Endometrial microvascular endothelial cells (primary cell): ENCODE measurements around the gene ATXN7L2. TPM values are rescaled to one million over a fixed set of nuclear protein-coding genes. Genes with fewer than 3 reads are reported as not detected.
"Not testable (repeated sequence)": the region's sequence is repeated elsewhere in the genome, so short reads cannot be mapped to it uniquely, and the experiment has no call there.

Experiments
- in situ Hi-C: cut with HindIII; loops from 2 replicates; pipeline ENCODE4 v1.10.0; 2017; ENCODE audit warnings: low sequenced_read_pairs, low pct_unique_long_range_greater_than_20kb; ENCODE audit errors: inconsistent ontology term
- total RNA-seq: library from RNA; depleted of rRNA; stranded (reverse); fragments of >200 nt; gene quantifications from one replicate; pipeline ENCODE4 v1.2.3, GENCODE V29; 2015; ENCODE audit errors: inconsistent ontology term

The ATXN7L2 gene, protein sequence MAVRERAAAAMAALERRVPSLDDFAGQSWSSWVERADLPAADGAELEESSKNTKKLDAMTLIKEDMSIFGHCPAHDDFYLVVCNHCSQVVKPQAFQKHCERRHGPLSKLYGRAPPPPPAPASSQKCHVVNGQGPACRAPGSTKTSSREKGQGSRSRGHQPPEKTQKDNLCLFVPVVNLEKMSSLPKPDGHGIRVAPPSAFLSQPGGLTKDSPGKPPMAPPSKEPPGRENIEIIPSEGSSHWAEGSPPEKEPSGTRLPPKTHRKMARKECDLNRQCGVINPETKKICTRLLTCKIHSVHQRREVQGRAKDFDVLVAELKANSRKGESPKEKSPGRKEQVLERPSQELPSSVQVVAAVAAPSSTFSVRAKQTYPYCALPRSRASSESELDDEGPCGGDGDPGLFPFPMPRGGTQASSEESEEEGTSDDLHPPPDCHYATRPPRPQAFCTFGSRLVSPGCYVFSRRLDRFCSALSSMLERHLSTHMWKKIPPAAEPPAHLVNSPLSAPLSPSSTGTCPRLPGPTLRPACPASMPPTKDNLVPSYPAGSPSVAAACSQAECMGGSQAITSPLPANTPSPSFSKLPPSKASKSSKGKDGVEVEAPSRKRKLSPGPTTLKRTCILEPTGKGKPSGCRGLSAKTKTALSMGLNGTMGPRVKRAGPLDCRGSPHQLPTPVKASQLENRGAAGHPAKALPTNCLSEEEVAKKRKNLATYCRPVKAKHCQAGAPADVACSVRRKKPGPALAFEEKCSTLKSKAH
- 3.5 TPM for total RNA-seq

DNA sequence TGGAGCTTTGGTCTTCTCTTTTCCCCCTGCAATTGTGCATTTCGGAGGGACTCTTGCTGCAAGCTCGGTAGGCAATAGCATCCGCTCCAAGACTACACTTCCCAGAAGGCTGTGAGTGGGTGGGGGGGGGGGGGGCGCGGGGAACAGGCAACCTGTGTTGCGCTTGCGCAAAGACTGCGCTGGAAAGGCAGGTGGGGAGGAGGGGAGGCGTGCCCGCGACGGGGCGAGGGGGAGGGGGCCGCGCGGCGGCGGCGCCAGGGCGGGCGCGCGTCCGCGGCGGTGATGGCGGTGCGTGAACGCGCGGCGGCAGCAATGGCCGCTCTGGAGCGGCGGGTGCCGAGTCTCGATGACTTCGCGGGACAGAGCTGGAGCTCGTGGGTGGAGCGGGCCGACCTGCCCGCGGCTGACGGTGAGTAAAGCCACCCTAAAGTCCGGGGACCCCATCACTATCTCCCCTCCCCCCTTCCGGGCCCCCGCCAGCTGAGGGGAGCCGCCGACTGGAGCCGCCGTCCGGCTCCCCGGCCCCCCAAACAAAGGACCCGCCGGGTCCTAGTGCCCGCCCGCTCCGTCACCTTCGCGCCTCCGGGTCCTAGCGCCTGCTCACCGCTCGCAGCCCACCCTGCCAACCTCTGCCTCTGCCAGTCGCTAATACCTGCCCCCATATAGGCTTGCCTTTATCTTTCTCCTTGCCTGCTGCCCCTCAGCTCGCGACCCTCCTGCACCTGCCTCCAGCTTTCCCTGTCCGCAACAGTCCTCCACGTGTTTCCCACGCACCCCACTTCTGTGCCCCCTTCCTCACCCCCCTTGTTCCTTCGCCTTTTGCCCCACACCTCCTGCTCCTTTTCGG lies at the start of gene ATXN7L2:
ATXN7L2 (plus strand) TSS at position 234 of the 847 bp plus-strand sequence; CDS start at position 283, 49 bp downstream.
- in situ Hi-C loops: no loop called here

DNA sequence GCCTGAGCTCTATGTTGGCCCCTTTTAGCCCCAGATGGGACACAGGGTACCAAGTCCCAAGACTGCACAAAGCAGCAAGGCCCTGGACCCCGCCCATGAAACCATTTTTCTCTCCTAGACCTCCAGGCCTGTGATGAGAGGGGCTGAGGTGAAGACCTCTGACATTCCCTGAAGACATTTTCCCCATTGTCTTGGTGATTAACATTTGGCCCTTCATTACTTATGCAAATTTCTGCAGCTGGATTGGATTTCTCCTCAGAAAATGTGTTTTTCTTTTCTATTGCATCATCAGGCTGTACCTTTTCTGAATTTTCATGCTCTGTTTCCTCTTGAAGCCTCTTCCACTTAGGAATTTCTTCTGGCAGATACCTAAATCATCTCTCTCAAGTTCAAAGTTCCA lies 49.2 kb upstream of the ATXN7L2 start:
- in situ Hi-C loops: no loop called here

DNA sequence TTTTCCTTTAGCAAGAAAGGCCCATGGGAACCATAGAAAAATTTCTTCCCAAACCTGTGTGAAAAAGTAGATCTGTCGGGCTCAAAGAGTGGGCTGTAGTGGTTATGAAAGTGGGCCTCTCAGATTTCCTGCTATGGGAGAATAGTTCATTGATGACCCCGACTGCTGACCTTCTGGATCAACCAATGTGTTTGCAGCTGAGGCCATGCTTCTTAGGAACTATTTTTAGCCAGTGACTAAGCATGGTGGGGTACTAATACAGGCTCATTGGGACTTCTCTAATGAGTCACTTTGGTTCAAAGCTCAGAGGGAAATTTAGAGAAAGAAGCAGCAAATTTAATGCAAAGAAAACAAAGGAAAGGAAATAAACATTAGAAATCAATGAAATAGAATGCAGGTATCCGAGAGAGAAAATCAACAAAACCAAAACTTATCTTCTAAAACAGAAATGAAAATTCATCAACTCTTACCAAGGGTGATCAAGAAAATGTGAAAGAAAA lies 44.9 kb upstream of the ATXN7L2 start:
- in situ Hi-C loops: no loop called here

DNA sequence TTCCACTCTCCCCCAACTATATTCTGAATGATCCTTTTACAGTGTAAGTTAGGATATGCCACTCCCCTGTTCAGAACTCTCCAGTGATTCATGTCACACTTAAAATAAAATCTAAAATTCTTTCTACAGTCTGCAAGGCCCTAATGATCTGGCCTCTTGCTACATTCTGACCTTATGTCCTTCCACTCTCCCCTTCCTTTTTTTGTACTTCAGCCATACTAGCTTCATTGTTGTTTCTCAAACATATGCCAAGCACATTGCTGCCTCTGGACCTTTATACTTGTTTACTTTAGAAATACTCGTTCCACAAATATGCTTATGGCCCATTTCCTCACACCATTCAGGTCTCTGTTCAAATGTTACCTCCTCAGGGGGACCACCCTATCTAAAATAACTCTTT lies 42.6 kb upstream of the ATXN7L2 start:
- in situ Hi-C loops: no loop called here

DNA sequence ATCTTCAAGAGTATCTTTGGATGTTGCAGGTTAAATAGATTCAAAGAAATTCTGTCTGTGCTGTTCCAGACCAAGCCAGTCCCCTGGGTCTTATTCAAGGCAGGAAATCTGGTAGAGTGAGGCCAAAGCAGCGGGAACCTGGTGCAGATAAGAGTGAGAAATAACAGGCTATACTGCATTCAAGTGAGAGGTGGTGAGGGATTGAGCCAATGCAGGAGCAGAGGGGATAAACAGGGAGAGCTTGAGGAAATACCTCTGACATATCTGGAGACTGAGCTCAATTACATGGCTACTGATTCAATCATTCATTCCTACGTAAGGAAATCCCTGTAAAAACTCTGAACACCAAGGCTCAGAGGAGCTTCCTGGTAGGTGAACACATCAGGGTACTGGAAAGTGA lies 40.2 kb upstream of the ATXN7L2 start:
- in situ Hi-C loops: no loop called here

DNA sequence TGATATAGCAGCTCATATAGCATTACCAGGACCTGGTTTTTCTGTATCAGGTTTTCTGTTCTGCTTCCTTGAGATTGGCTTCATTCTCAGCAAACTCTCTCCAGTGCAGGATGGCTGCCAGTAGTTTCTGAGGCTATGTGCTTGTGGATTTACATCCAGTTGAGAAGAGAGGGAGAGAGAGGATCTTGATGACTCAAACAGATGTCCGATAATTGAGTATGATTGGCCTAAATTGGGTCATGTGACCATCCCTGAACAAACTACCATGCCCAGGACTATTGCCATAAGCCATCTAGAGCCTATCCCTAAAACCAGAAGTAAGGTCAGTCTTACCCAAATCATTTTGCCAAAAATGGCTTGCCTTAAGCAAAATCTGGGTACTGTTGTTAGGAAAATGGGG lies 39.4 kb upstream of the ATXN7L2 start:
- in situ Hi-C loops: no loop called here

DNA sequence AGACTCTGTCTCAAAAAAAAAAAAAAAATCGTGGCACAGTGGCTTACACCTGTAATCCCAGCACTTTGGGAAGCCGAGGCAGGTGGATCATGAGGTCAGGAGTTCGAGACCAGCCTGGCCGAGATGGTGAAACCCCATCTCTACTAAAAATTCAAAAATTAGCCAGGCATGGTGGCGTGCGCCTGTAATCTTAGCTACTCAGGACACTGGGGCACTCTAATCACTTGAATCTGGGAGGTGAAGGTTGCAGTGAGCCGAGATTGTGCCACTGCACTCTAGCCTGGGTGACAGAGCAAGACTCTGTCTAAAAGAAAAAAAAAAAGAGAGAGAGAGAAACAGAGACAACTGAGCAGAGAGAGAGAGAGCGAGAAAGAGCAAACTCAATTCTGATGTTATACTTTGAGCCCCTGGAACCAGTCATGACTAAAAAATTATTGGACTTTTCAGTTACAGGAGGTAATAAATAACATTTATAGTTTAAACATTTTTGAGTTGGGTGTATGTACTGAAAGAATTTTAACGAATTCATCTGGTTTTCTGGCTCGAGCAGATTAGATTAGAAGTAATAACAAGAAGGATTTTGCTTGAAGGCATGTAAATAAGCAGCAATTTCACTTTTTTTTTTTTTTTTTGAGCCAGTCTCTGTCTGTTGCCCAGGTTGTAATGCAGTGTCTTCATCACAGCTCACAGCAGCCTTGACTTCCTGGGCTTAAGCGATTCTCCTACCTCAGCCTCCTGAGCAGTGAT lies 37.6 kb upstream of the ATXN7L2 start:
- in situ Hi-C loops: not testable (repeated sequence)

DNA sequence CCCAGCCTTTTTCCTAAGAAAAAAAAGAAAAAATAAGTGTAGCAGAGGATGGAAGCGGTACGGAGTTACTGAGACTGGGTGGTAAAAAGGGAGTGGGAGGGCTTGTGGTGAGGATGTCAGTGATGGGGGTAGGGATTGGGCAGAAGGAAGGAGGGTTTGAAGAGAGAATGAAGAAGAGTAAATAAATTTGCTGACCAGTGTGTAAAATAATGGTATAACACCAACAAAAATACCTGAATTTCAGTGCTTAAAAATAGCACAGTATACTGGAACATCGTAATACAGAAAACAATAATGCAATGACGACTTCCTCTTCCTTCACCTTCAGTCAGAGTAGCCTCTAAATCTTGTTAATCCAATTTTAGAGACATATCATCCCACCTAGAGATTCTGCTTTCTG lies 36.2 kb upstream of the ATXN7L2 start:
- in situ Hi-C loops: no loop called here

DNA sequence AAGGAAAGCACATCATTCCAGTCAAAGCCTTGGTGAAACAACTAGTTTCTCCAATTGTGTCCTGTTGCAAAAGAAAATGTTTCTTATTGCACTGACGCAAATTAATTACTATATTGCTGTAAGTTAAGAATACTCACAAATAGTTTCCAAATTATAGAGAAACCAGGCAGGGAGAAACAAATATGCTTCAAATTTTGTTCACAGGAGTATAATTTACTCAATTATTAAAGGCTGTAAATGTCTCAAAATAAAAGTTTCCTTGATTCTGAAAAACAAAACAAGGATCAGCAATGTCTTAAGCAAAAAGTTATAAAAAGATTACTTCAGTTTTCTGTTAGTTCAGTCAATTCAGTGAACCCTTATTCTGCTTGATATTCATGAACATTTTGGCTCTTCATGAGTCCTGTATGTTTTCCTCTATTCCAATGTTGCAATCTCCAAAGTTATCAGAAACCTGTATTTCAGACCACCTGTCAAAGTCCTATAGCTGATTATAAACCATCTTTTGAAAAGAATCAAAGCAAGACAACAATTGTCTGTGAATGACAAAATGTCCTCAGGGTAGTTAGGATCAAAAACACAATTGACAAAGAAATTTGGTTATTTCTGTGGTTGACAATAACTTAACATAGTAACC lies 29.1 kb upstream of the ATXN7L2 start:
- in situ Hi-C loops: no loop called here

DNA sequence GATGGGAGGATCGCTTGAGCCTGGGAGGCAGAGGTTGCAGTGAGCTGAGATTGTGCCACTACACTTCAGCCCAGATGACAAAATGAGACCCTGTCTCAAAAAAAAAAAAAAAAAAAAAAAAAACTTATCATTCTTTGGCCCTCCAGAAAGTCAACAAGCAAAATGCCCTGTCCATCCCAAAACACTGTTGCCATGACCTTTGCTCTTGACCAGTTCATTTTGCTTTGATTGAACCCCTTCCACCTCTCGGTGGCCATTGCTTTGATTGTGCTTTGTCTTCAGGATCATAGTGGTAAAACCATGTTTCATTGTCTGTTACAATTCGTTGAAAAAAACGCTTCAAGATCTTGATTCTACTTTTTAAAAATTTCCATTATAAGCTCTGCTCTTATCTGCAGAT lies 25.9 kb upstream of the ATXN7L2 start:
- in situ Hi-C loops: no loop called here

DNA sequence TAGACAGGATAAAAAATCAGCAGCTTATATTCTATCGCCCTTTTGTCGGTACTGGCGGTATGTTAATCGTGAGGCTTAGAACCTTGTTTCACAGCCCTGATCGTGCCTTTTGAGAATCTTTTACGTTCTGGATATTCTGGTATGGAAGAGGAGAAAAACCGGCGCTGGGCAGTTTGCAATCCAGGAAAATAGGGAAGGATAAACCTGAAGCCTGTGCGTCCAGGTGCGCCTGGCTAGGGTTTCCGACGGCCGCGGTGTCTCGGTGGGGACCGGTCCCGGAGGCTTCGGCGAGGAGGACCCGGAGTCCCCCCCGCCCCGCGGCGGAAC lies 17.6 kb upstream of the ATXN7L2 start:
- in situ Hi-C loops: no loop called here

DNA sequence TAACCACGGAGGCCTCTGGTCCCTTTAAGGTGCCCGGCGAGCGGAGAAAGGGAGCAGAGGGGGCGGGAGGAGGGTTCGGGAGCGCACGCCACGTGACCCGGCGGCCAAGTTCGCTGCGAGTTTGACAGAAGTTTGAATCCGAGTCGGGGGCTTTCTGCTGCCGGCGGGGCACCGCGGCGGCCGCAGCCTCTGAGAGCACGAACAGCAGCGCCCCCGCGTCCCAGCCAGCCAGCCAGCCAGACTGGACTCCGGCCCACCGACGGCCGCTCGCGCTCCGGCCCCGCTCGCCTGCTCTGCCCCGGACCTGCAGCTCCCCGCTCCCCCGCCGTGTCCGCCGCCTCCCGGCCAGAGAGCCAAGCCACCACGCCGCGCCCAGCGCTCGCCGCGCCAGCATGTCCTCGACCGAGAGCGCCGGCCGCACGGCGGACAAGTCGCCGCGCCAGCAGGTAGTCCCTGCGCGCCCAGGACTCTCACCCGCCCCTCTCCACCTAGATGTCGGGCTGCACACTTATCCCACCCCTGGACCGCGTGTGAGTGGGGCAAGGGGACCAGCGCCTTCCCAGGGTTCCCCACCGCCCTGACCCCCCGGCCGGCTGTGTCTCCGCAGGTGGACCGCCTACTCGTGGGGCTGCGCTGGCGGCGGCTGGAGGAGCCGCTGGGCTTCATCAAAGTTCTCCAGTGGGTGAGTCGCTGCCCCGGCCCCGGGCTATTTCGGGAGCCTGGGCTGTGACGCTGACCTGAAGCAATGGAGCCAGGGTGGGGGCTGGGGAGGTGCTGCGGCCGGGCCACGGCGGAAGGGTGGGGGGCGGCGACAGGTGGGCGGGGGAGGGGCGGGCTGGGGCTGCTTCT lies 17.0 kb upstream of the ATXN7L2 start, which contains the start of gene SYPL2:
SYPL2 (plus strand) TSS at position 95 of the 849 bp plus-strand sequence; CDS start at position 393, 298 bp downstream.
- in situ Hi-C loops: no loop called here

DNA sequence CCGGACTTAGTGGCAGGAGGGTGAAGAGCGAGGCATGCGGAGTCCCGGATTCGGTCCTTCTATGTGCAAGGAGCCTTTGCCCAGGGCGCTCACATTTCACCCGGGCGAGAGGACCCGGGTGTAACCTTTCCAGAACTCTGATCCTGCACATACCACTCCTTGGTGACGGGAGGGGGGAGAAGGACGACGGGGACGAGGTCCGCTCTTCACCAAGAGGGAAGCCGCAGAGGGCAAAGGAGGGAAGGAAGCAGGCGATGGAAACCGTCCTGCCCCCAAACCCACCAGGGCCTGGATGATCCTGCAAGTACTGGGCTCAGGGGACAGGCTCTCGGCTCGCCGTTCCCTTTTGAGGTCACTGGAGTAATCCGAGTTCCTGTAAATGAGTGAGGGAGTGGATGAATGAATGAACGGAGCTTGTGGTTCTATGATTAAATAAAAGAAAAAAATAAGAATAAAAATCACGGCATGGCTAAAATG lies 16.4 kb upstream of the ATXN7L2 start:
- in situ Hi-C loops: no loop called here

DNA sequence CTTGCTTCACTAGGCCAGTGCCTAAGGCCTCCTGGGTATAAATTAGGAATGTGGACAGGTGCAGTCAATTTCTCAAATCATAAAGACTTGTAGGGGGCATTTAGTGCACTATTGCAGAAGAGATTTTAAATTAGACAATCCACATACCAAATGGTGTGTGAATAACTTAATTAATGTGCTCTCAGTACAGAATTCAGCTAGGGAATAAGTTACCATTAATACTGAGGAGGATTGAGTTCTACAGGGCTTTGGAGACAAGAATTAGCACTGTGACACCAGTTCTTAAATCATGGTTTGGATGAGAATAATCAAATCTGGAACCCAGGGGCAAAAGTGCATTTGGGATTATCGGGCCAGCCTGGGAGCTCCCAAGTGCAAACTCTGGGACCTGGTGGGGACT lies 15.6 kb upstream of the ATXN7L2 start:
- in situ Hi-C loops: no loop called here

DNA sequence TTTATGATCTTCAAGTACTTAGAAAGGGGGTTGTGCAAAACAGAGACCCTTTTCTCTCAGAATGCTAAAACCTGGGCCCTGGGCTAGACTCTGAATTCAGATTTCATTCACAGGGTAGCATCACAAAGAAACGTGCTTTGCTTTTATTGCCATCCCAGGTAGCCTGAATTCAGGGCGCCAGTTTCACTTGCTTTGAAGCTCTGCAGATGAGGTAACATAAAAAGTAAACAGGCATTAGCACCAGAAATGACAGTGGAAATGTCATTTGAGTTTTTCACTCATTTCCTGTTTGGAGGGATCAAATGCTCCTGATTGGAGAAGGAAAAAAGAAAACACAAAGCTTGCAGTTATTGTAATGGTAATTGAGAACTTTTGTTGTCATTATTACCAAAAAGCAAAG lies 14.8 kb upstream of the ATXN7L2 start:
- in situ Hi-C loops: no loop called here

DNA sequence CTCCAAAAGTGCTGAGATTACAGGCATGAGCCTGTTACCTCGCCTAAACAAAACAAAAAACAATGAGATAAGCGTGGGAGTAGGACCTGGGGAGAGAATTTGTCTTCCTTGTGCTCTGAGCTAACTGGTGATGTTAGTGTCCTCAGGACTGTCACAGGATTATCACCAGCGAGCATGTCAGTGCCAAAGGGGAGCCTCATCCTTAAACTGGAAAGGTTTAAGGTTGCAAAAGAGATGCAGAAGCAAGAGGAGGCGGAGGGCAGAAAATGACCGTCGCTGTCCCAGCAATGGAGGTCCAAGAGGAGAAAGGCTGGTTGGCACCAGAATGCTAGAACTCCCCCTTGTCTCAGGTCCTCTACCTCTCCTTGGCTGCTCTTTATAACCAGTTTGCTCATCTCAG lies 13.5 kb upstream of the ATXN7L2 start:
- in situ Hi-C loops: no loop called here

DNA sequence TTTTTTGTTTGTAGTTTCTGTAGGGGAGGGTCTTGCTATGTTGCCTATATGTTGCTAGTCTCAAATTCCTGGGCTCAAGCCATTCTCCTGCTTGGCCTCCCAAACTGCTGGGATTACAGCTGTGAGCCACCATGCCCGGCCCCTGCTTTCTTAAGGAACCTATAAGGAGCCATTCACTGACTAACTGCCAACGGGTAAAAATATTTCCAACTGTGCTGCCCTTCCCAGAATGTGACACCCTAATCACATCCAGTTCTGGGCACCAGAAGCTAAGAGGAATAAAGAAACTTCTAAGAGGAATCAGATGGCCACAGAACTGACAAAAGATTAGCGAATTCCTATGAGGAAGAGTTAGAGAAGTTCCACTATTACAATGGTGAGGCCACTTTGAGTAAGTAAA lies 10.9 kb upstream of the ATXN7L2 start:
- in situ Hi-C loops: no loop called here
